ENCODE results near the gene MERTK.
"Not testable (repeated sequence)": the region's sequence is repeated elsewhere in the genome, so short reads cannot be mapped to it uniquely, and the experiment has no call there.

DNA sequence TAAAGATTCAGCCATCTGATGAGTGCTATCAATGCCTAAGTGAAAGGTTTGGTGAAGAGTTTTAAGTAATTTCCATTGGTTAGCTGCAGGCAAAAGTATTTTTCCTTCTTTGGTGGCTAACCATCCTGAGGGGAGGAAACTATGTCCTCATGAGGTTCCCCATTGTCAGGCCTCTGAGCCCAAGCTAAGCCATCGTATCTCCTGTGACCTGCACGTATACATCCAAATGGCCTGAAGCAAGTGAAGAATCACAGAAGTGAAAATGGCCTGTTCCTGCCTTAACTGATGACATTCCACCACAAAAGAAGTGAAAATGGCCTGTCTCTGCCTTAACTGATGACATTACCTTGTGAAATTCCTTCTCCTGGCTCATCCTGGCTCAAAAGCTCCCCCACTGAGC, 141.7 kb downstream of the MERTK start:
- TF ChIP-seq, protein P1, sequence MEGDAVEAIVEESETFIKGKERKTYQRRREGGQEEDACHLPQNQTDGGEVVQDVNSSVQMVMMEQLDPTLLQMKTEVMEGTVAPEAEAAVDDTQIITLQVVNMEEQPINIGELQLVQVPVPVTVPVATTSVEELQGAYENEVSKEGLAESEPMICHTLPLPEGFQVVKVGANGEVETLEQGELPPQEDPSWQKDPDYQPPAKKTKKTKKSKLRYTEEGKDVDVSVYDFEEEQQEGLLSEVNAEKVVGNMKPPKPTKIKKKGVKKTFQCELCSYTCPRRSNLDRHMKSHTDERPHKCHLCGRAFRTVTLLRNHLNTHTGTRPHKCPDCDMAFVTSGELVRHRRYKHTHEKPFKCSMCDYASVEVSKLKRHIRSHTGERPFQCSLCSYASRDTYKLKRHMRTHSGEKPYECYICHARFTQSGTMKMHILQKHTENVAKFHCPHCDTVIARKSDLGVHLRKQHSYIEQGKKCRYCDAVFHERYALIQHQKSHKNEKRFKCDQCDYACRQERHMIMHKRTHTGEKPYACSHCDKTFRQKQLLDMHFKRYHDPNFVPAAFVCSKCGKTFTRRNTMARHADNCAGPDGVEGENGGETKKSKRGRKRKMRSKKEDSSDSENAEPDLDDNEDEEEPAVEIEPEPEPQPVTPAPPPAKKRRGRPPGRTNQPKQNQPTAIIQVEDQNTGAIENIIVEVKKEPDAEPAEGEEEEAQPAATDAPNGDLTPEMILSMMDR (IDR thresholded peaks at IDR 0.05) = not testable (repeated sequence)
- TF ChIP-seq POLR2A (IDR thresholded peaks at IDR 0.05) = not testable (repeated sequence)
